ENCODE results near the gene TLN1.

DNA sequence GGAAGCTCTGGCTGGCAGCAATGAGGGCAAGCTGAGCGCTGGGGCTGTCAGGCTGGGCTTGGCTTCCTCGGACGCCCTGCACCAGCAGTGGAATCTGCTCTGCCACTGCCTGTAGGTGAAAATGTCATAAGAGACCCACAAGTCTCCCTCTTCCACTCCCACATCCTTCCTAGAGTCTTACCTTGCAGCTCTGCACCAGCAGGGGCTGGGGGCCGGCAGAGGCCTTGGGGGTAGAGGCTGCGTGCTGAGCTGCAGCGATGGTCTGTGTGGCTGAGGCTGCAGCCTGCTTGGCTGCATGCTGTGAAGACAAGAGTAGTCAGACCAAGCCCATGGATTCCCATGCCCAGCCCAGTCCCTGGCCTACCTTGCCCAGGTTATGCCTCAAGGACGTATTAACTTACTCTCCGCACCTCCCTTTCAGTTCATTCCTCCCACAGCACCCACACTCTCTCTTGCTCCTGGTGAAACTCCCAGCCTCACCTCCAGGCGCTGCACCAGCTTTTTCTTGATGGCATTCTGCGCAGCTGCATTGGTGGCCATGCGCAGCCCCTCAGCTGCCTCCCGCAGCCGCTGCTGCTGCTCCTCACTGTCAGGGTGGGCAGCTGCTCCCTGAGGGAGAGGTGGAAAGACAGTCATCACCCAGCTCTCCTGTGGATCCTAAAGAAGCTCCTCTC is 17.3 kb downstream of the TLN1 start:
- TF ChIP-seq, protein P1, sequence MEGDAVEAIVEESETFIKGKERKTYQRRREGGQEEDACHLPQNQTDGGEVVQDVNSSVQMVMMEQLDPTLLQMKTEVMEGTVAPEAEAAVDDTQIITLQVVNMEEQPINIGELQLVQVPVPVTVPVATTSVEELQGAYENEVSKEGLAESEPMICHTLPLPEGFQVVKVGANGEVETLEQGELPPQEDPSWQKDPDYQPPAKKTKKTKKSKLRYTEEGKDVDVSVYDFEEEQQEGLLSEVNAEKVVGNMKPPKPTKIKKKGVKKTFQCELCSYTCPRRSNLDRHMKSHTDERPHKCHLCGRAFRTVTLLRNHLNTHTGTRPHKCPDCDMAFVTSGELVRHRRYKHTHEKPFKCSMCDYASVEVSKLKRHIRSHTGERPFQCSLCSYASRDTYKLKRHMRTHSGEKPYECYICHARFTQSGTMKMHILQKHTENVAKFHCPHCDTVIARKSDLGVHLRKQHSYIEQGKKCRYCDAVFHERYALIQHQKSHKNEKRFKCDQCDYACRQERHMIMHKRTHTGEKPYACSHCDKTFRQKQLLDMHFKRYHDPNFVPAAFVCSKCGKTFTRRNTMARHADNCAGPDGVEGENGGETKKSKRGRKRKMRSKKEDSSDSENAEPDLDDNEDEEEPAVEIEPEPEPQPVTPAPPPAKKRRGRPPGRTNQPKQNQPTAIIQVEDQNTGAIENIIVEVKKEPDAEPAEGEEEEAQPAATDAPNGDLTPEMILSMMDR (IDR thresholded peaks at IDR 0.05; ENCODE audit: low read depth, low read length, poor library complexity, severe bottlenecking) = no peak
- TF ChIP-seq EZH2phosphoT487 (IDR thresholded peaks at IDR 0.05; ENCODE audit: borderline replicate concordance, low read length) = no peak

Data from DOHH2 (cell line).